ENCODE measurements around the gene NOC3L. TPM values are rescaled to one million over a fixed set of nuclear protein-coding genes. Genes with fewer than 3 reads are reported as not detected.

The NOC3L gene
- total and polyA plus RNA-seq, 9 of the 15 experiments (the other 6 are each of a cell fraction or from before 2014, with no cell fraction given) = 23.8 to 57.6 (median 32.6) TPM

DNA sequence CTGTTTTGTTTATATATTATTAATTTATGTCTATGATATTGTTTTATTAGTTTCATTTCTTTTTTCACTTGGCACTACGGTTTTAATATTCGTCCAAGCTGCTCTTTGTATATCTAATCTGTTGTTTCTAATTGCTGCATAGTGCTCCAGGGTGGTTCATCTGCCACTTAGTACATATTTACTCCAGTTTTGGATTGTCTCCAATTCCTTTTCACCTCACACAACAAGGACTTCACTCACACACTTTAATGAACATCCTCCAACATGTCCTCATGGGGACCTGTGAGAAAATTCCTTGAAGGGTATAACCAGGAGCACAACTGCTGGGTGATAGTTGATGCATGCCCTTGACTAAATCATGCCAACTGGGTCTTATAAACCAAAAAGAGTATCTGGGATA lies 14.1 kb upstream of the NOC3L start:
- no TSS peak for BruUV-seq (replicated peaks)
- TF ChIP-seq, protein P1, sequence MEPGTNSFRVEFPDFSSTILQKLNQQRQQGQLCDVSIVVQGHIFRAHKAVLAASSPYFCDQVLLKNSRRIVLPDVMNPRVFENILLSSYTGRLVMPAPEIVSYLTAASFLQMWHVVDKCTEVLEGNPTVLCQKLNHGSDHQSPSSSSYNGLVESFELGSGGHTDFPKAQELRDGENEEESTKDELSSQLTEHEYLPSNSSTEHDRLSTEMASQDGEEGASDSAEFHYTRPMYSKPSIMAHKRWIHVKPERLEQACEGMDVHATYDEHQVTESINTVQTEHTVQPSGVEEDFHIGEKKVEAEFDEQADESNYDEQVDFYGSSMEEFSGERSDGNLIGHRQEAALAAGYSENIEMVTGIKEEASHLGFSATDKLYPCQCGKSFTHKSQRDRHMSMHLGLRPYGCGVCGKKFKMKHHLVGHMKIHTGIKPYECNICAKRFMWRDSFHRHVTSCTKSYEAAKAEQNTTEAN (CRISPR knock-in tag; IDR thresholded peaks at IDR 0.05) = no peak
- TF ChIP-seq BMI1 (IDR thresholded peaks at IDR 0.05; ENCODE audit: low read length) = no peak
- TF ChIP-seq ZNF431 (CRISPR knock-in tag; IDR thresholded peaks at IDR 0.05) = no peak
- TF ChIP-seq RAD21 (CRISPR knock-in tag; conservative IDR thresholded peaks at IDR 0.05 in 1 of 2, IDR thresholded peaks at IDR 0.05 in 1 of 2) = no peak
- no peak for TF ChIP-seq POU5F1 (IDR thresholded peaks at IDR 0.05; ENCODE audit: borderline replicate concordance, low read depth, low read length, partially characterized antibody)
- no peak for TF ChIP-seq LARP7 (IDR thresholded peaks at IDR 0.05)
- TF ChIP-seq, protein P2, sequence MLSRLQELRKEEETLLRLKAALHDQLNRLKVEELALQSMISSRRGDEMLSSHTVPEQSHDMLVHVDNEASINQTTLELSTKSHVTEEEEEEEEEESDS (CRISPR knock-in tag; IDR thresholded peaks at IDR 0.05) = no peak
- TF ChIP-seq CTBP1 (IDR thresholded peaks at IDR 0.05; ENCODE audit: borderline replicate concordance) = no peak
- Histone ChIP-seq H3K4me3 (no peak overlapping the region), H3K27me3 (ENCODE audit: control insufficient read depth in 2 of 2, insufficient read depth in 2 of 2, low read length in 2 of 2) (no peaks in the 10 kb centered on the region), H3K27ac (ENCODE audit: extremely low read depth, low read depth, low read length) (no peak overlapping the region), H3K36me3 (ENCODE audit: control insufficient read depth, insufficient read depth, low read length) (no peaks in the 10 kb centered on the region), H2AFZ (ENCODE audit: low read depth, low read length) (no peak overlapping the region), H3K9me3 (replicated peaks; ENCODE audit: control insufficient read depth, insufficient read depth, low read depth, low read length) (no peaks in the 10 kb centered on the region), H3K9ac (ENCODE audit: insufficient read depth in 1 of 2, low read depth in 2 of 2, low read length in 2 of 2) (no peak overlapping the region), H4K20me1 (replicated peaks; ENCODE audit: control insufficient read depth, insufficient read depth, low read length) (no peaks in the 10 kb centered on the region), H3K79me2 (ENCODE audit: control insufficient read depth, insufficient read depth, low read length) (no peaks in the 10 kb centered on the region), H3K4me1 (replicated peaks in 1 of 2; ENCODE audit: control insufficient read depth in 2 of 2, insufficient read depth in 2 of 2, low read length in 2 of 2) (no peaks in the 10 kb centered on the region; a peak in 1 of 5 replicates), H3K4me2 (ENCODE audit: insufficient read depth, low read length) (no peak overlapping the region), H3K9me1 (ENCODE audit: control insufficient read depth, insufficient read depth, low read length) (no peaks in the 10 kb centered on the region)
- DNase-seq (ENCODE audit: extremely low read depth in 1 of 4, low spot score in 3 of 4) (no peak), ATAC-seq (no peak), FAIRE-seq (no peak)
- CTCF ChIA-PET (ENCODE audit: low intra/inter-chr PET ratio) = no interaction called here
- intact Hi-C loops (cut with micrococcal nuclease) = no loop called here
- in situ Hi-C loops (cut with MboI) = no loop called here
- 12% methylated on average over 2 of the region's 2 CpGs for WGBS (ENCODE audit: insufficient coverage, low coverage, missing lambda C conversion rate)
- POLR2A ChIA-PET = no interaction called here
